K562 (cell line): ENCODE measurements around the gene LRP1. TPM values are rescaled to one million over a fixed set of nuclear protein-coding genes. Genes with fewer than 3 reads are reported as not detected.
A peak's percentile ranks its signal among the peaks of the same experiment; 100 is the strongest.

Experiments used
- ATF7 ChIP-seq: fragments of 450-650 bp; IDR thresholded peaks from 2 replicates; pipeline ENCODE4 v1.7.1; 2014; ENCODE audit warnings: mild to moderate bottlenecking, moderate library complexity
- CEBPG ChIP-seq, 3 experiments: fragments of 200-800 bp in 1 of 3; sonication (Bioruptor generic) in 1 of 3; sonication (generic) in 1 of 3; formaldehyde crosslinking in 1 of 3; IDR thresholded peaks in 2 of 3; conservative IDR thresholded peaks in 1 of 3; 2 replicates each; pipeline versions ENCODE4 v1.6.1 to v1.8.0; 2016 to 2022; ENCODE audit warnings: missing compliant biosample characterization in 2 of 3, missing genetic modification characterization in 2 of 3, mild to moderate bottlenecking in 1 of 3, missing genetic modification reagents in 1 of 3
- CREM ChIP-seq: IDR thresholded peaks from 2 replicates; pipeline ENCODE4 v1.6.1; 2014; ENCODE audit warnings: antibody characterized with exemption, low read depth
- CTBP1 ChIP-seq: fragments of 450-650 bp; IDR thresholded peaks from 2 replicates; pipeline ENCODE4 v1.6.1; 2016; ENCODE audit warnings: borderline replicate concordance
- CTCFL ChIP-seq: IDR thresholded peaks from 2 replicates; pipeline ENCODE4 v1.6.1; 2011; ENCODE audit warnings: borderline replicate concordance, low read depth, mild to moderate bottlenecking, moderate library complexity, low read length; ENCODE audit not compliant: insufficient read depth, poor library complexity, severe bottlenecking
- CXXC5 ChIP-seq: fragments of 250-450 bp; sonication (Bioruptor Pico); IDR thresholded peaks from 2 replicates; pipeline ENCODE4 v1.8.0; 2022; ENCODE audit warnings: inconsistent platforms, mild to moderate bottlenecking, moderate library complexity
- EHMT2 ChIP-seq: fragments of 450-650 bp; IDR thresholded peaks from 2 replicates; pipeline ENCODE4 v1.6.1; 2018; ENCODE audit warnings: antibody characterized with exemption
- GABPA ChIP-seq: fragments of 200-800 bp; sonication (Bioruptor generic); conservative IDR thresholded peaks from 2 replicates; pipeline ENCODE4 v1.6.1; 2016; ENCODE audit warnings: low read depth, missing genetic modification characterization, missing compliant biosample characterization
- GATAD2A ChIP-seq: fragments of 450-650 bp; IDR thresholded peaks from 2 replicates; pipeline ENCODE4 v1.6.1; 2017
- HNRNPLL ChIP-seq: fragments of 200-400 bp; formaldehyde crosslinking; IDR thresholded peaks from 2 replicates; pipeline ENCODE4 v1.6.1; 2017; ENCODE audit warnings: low read length, low read depth, mild to moderate bottlenecking; ENCODE audit not compliant: poor library complexity, severe bottlenecking
- KDM4B ChIP-seq, 2 experiments: fragments of 450-650 bp in 1 of 2; sonication (generic) in 1 of 2; IDR thresholded peaks; 2 replicates each; pipeline ENCODE4 v1.6.1; 2016 to 2017; ENCODE audit warnings: borderline replicate concordance in 2 of 2, antibody characterized with exemption in 1 of 2, low read depth in 1 of 2, mild to moderate bottlenecking in 1 of 2
- MBD2 ChIP-seq: sonication (generic); IDR thresholded peaks from 2 replicates; pipeline ENCODE4 v1.6.1; 2016; ENCODE audit warnings: low read depth, borderline replicate concordance
- MCM2 ChIP-seq: fragments of 450-650 bp; IDR thresholded peaks from 2 replicates; pipeline ENCODE4 v1.6.1; 2017; ENCODE audit warnings: low read depth, mild to moderate bottlenecking
- MXI1 ChIP-seq: IDR thresholded peaks from 2 replicates; pipeline ENCODE4 v1.6.1; 2011; ENCODE audit warnings: low read depth, mild to moderate bottlenecking, improper control_type of control experiment, low read length
- NR1H2 ChIP-seq: sonication (generic); formaldehyde crosslinking; IDR thresholded peaks from 2 replicates; pipeline ENCODE4 v1.4.0; 2020; ENCODE audit warnings: mild to moderate bottlenecking, missing genetic modification reagents
- OTX1 ChIP-seq: fragments of 450-650 bp; formaldehyde crosslinking; IDR thresholded peaks from 2 replicates; pipeline ENCODE4 v1.4.0; 2022; ENCODE audit warnings: mild to moderate bottlenecking
- RAD21 ChIP-seq, 2 experiments: fragments of 250-450 bp in 1 of 2; fragments of 450-650 bp in 1 of 2; sonication (Bioruptor Pico) in 1 of 2; formaldehyde crosslinking in 1 of 2; IDR thresholded peaks in 1 of 2; conservative IDR thresholded peaks in 1 of 2; 2 replicates each; pipeline versions ENCODE4 v1.4.0 to v1.8.0; 2020 to 2022; ENCODE audit warnings: mild to moderate bottlenecking in 2 of 2, moderate library complexity in 1 of 2
- RB1 ChIP-seq: fragments of 450-650 bp; IDR thresholded peaks from 2 replicates; pipeline ENCODE4 v1.6.1; 2017; ENCODE audit warnings: low read depth, mild to moderate bottlenecking
- RBFOX2 ChIP-seq: fragments of 200-400 bp; formaldehyde crosslinking; IDR thresholded peaks from 2 replicates; pipeline ENCODE4 v1.6.1; 2017; ENCODE audit warnings: low read depth, mild to moderate bottlenecking, low read length, moderate library complexity
- TFAP4 ChIP-seq: sonication (generic); formaldehyde crosslinking; IDR thresholded peaks from 2 replicates; pipeline ENCODE4 v1.8.0; 2022; ENCODE audit warnings: missing genetic modification reagents, mild to moderate bottlenecking, moderate library complexity, borderline replicate concordance
- TFE3 ChIP-seq: fragments of 450-650 bp; formaldehyde crosslinking; IDR thresholded peaks from 2 replicates; pipeline ENCODE4 v1.4.0; 2020; ENCODE audit warnings: mild to moderate bottlenecking, mixed read lengths
- ZEB2 ChIP-seq: fragments of 450-650 bp; IDR thresholded peaks from 2 replicates; pipeline ENCODE4 v1.6.1; 2016
- ZNF507 ChIP-seq: conservative IDR thresholded peaks from 2 replicates; pipeline ENCODE4 v1.6.1; 2017; ENCODE audit warnings: missing genetic modification characterization, missing compliant biosample characterization
- polyA plus RNA-seq, 8 experiments: library from polyadenylated mRNA; depleted of rRNA in 4 of 8; stranded (reverse) in 5 of 8; unstranded in 3 of 8; fragments of >200 nt; fragmentation: Nextera tagmentation in 2 of 8; fragmentation: Illumina TruSeq in 1 of 8; extraction: Ambion mirVana in 2 of 8; extraction: Trizol in 1 of 8; gene quantifications; 2 replicates each; pipeline versions ENCODE4 v1.2.1 to v1.2.3, GENCODE V29; 2011 to 2014; ENCODE audit warnings: inconsistent platforms in 1 of 8, missing spikeins in 1 of 8
- total RNA-seq, 7 experiments: library from RNA; depleted of rRNA in 6 of 7; stranded (reverse); fragments of >200 nt in 6 of 7; fragmentation: Illumina TruSeq in 2 of 7; extraction: Trizol in 2 of 7; gene quantifications; 2 replicates each; pipeline versions ENCODE4 v1.2.1 to v1.2.3, GENCODE V29; 2011 to 2021; ENCODE audit warnings: low replicate concordance in 1 of 7

LRP1 gene
- total and polyA plus RNA-seq, 9 of the 15 experiments (the other 6 are each of a cell fraction or from before 2014, with no cell fraction given), result 0.04 to 0.64 (median 0.19) TPM; not detected in 2

GRCh38 chr12:57175428-57176138 is 47.3 kb downstream of the LRP1 start (continued):
- TF ChIP-seq EHMT2 (no peak), RAD21 (CRISPR knock-in tag; conservative IDR thresholded peaks at IDR 0.05 in 1 of 2, IDR thresholded peaks at IDR 0.05 in 1 of 2) (peak; percentile 62 to 82), ZNF507 (tag) (no peak), MBD2 (no peak), KDM4B (IDR thresholded peaks at IDR 0.05; ENCODE audit: borderline replicate concordance in 2 of 2, low read depth in 1 of 2) (0 out of 4 replicates have a peak, but pooled peaks of 1 of the 2 experiments have one; percentile 50), ZEB2 (no peak), CREM (peak; percentile 80), MXI1 (no peak), TFE3 (CRISPR knock-in tag) (no peak), CTCFL (peak; percentile 87), RBFOX2 (no peak), OTX1 (CRISPR knock-in tag) (0 out of 2 replicates have a peak, but pooled peaks have one; percentile 38), GATAD2A (0 out of 2 replicates have a peak, but pooled peaks have one; percentile 46), NR1H2 (CRISPR knock-in tag) (no peak), CXXC5 (CRISPR knock-in tag) (peak; percentile 43), CEBPG (CRISPR knock-in tag; IDR thresholded peaks at IDR 0.05) (no peak; the same call in 1 of the 2 replicates), CEBPG (tag; conservative IDR thresholded peaks at IDR 0.05 in 1 of 2, IDR thresholded peaks at IDR 0.05 in 1 of 2) (0 out of 4 replicates have a peak, but pooled peaks of 1 of the 2 experiments have one; percentile 39), RB1 (peak; percentile 72), GABPA (tag) (no peak), CTBP1 (peak; percentile 66), HNRNPLL (peak; percentile 18), TFAP4 (CRISPR knock-in tag) (peak; percentile 37; the same call in 1 of the 2 replicates), MCM2 (no peak), ATF7 (peak; percentile 36; the same call in 1 of the 2 replicates)
